ENCODE measurements around the gene PLCD4.

Gene PLCD4

GRCh38 chr2:218607436-218608115 lies at the start of gene PLCD4:
TSS of gene PLCD4 (plus strand) at chr2:218607899. CDS start at chr2:218615740, 7,841 bp downstream.
- no peak for DNase-seq

GRCh38 chr2:218557941-218558340 lies 49.8 kb upstream of the PLCD4 start:
- no peak for DNase-seq

DNA sequence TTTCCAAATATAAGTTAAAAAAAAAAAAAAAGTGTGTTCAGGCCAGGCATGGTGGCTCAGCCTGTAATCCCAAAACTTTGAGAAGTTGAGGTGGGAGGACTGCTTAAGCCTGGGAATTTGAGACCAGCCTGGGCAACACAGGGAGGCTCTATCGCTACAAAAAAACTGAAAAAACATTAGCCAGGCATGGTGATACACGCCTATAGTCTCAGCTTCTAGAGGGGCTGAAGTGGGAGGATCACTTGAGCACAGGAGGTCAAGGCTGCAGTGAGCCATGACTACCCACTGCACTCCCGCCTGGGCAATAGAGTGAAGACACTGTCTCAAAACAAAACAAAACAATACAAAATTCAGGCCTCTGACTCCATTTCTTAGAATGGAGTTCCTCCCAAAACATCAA lies 48.7 kb upstream of the PLCD4 start:
- no peak for DNase-seq

DNA sequence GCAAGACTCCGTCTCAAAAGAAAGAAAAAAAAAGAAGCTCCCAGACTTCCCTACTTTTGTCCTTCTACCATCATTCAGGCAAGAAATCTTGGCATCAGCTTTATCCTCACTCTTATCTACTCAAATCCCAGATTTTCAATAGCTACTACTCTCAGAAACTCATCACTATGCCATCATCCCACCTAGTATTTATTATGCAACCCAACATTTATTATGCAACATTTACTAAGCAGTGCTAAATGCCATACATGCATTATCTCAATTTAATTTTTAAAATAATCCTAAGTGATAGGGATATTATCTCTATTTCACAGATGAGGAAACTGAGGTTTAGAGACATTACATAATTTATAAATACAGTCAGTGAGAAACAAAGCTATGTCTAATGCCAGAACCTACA lies 43.6 kb upstream of the PLCD4 start:
- no peak for DNase-seq

- no peak for DNase-seq
Observed at GRCh38 chr2:218566296-218566695, 41.4 kb upstream of the PLCD4 start.

DNA sequence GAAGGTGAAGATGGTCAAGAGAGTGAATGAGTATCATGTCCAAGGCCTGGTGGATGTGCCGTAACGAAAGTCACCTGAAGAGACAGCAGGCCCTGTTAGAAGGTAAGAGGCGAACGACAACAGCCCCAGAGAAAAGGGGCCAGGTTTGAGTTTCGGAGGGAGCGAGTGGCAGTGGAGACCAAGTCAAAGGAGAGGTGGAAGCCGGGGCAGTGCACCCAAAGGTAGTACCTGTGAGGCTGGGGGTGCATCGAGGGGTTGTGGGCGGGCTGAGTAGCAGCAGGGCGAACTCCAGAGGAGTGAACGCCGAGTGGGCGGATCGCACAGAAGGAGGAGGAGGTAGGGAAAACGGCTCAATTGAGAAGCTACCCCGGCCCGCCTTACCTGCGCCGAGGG lies 39.9 kb upstream of the PLCD4 start:
- peak; percentile 69 for DNase-seq

- peak; percentile 97 for DNase-seq
Observed at GRCh38 chr2:218568190-218569037, 39.3 kb upstream of the PLCD4 start, which contains the start of the genes CNOT9 and USP37. TSS of gene CNOT9 (plus strand) at chr2:218568839. CDS start at chr2:218568955, 116 bp downstream. TSS of gene USP37 (minus strand) at chr2:218568351. CDS start at chr2:218558653, 9,698 bp downstream.

GRCh38 chr2:218569038-218569431 lies 38.7 kb upstream of the PLCD4 start:
- peak; percentile 29 for DNase-seq

- DNase-seq: no peak
Observed at GRCh38 chr2:218569661-218570500, 37.8 kb upstream of the PLCD4 start.

DNA sequence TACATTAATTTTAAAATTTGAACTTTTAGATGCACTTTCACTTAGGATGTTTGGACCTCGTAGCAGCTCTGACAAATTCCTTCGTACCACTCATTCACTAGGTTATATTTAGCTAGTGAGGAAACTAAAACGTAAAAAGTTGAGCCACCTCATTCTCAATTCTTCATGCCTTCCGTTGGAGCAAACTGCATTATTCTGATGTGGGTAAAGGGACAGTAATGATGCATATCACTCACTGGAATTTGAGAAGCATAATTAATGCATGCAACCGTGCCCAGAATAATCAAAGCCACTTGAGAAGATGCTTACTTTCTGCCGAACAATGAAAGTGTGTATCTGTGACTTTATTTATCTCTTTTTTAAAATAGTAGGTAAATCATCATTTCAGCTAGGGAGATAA lies 36.8 kb upstream of the PLCD4 start:
- DNase-seq: no peak

DNA sequence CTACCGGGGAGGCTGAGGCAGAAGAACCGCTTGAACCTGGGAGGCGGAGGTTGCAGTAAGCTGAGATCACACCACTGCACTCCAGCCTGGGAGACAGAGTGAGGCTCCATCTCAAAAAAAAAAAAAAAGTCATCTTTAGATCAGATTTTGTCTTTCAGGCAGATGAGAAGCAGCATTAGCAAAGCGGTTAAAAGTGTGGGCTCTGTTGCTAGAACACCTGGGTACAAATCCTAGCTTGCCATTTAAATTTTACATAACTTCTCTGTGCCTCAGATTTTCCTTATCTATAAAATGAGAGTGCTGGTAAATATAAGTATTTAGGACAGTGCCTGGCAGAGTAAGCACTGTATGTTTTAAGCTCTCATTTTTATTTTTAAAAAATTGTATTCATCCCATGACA lies 30.8 kb upstream of the PLCD4 start:
- no peak for DNase-seq

DNA sequence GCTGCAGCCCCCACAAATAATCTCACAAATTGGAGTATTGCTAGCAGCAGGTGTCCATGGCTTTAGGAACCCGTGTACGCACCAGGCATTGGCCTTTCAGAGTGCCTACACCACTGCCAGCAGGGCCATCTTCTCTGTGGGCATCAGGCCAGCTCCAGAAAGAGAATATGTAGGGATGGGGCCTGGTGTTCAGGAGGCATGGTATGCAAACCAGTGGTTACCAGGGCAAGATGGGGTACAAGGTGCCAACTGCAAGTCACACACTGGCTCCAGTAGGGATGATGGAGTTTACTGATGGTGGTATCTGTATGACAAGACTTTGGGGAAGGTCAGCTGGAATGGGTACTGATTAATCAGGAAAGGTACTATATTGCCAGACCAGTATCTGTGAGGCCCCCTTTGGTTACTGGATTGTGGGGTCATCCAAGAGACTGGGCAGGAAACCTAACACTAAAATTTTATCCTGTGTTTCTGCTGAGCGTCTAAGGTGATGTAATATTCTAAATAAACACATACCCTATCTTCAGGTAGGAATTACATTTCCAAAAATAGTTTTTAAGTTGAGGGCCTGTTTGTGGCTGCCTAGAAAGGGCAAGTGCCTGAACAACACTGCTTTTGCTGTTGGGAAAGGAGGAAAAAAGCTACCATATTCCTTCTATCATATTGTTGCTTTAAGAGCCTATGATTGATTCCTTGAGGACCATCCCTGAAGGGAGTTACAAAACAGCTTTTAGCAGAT lies 30.0 kb upstream of the PLCD4 start:
- DNase-seq: no peak

DNA sequence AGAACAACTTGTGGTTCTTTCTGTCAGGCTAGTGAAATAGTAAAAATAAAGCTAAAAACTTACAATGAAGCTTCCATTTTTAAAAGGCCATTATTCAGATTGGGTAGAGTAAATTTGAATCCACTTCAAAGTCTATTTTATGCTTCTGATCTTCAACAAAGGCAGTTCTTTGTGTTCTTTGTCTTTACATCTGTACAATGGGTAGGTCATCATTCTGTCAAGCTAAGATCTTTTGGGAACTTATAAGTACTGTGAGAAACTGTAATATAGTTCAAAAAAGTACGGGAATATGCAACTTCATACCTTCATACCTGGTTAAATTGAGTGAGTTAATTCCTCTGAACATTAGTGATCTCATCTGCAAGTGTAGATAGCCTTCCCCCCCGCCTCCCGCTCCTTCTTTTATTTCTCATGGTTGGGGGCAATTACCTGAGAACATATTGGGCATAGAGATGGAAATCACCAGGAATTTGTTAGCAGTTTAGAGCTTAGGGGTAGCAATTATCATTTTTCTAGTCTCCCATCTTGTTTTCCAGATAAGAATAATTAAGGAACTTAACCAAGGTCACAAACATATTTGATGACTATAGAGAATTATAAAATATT lies 29.3 kb upstream of the PLCD4 start:
- no peak for DNase-seq

- DNase-seq: no peak
Observed at GRCh38 chr2:218582076-218582475, 25.6 kb upstream of the PLCD4 start.

GRCh38 chr2:218583983-218584850 lies 23.5 kb upstream of the PLCD4 start:
- DNase-seq: no peak

DNA sequence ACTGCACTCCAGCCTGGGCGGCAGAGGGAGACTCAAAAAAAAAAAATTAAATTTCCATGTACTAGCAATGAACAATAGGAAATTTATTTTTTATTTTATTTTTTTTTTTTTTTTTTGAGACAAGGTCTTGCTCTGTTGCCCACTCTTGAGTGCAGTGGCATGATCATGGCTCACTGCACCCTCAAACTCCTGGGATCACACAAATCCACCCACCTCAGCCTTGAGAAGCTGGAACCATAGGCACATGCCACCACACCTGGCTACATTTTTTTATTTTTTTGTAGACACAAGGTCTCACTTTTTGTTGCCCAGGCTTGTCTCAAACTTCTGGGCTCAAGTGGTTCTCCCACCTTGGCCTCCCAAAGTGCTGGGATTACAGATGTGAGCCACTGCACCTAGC lies 22.2 kb upstream of the PLCD4 start:
- no peak for DNase-seq

GRCh38 chr2:218605432-218605831 lies 2.3 kb upstream of the PLCD4 start:
- DNase-seq: peak; percentile 21

DNA sequence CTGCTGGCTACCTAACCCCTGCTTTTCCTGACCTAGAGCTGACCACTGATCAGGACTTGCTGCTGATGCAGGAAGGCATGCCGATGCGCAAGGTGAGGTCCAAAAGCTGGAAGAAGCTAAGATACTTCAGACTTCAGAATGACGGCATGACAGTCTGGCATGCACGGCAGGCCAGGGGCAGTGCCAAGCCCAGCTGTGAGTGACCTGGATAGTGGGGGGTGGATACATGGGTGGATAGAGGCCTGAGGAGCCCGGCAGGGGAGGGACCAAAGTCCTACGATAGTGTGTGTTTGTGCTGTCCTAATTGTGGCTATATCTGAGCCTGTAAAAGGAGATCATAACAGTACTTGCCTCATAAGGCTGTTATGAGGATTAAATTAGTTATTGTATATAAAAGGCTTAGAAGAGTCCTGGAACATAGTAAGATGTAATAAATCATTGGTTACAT lies 8.2 kb downstream of the PLCD4 start:
- no peak for DNase-seq

GRCh38 chr2:218618102-218618860 lies 10.6 kb downstream of the PLCD4 start:
- no peak for DNase-seq

DNA sequence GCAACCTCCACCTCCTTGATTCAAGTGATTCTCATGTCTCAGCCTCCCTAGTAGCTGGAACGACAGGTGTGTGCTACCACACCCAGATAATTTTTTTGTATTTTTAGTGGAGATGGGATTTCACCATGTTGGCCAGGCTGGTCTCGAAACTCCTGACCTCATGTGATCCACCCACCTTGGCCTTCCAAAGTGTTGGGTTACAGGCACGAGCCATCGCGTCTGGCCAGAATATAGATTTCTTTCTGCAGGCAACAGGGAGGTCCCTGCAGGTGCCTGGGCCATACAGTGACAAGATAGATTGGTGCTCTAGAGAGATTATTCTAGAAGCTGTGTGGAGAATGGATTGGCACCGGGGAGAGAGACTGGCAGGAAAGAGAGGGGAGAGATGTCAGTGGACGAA lies 13.3 kb downstream of the PLCD4 start:
- no peak for DNase-seq

All from NCI-H1105 treated with DMSO at 0.1 percent for 48 hours (cell line).